ENCODE data around the gene ZNF98. TPM values are rescaled to one million over a fixed set of nuclear protein-coding genes. Genes with fewer than 3 reads are reported as not detected.

The ZNF98 gene
- 1.0 and 1.3 TPM in 2 replicates for total RNA-seq

DNA sequence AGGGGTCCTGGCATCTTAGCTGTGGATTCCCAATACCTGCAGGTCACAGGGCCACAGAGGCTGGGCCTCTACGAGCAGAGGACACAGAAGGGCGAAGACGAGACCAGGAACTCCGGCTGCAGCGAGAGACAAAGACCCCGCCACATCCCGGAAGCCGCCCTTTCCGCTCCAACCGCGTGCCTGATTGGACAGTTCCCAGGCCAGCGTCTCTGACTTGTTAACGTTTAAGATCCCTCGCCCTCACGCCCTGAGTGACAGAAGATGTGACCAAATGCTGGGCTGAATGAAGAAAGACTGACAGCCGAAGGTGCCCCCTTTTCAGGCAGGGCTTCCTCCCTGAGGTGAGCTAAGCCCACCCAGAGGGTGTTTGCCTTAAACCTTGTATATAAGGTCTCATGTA lies at the start of gene ZNF98:
ZNF98 (minus strand) TSS at position 136 of the 400 bp plus-strand sequence; CDS start at position 14, 122 bp downstream.

Other genes starting within 250 kb of the ZNF98 start
- gene ZNF676, start 225.4 kb downstream of the ZNF98 start, total RNA-seq, result under 0.01 TPM in 1 of 2 replicates, not detected in the other
- not detected in 2 replicates for gene ZNF729, start 135.9 kb downstream of the ZNF98 start, total RNA-seq
- gene ZNF492, start 212.0 kb upstream of the ZNF98 start, total RNA-seq, result 0.13 and 1.6 TPM in 2 replicates